ENCODE data around the gene EHD2. TPM values are rescaled to one million over a fixed set of nuclear protein-coding genes. Genes with fewer than 3 reads are reported as not detected.
"Not testable (repeated sequence)": the region's sequence is repeated elsewhere in the genome, so short reads cannot be mapped to it uniquely, and the experiment has no call there.

The EHD2 gene
- total and polyA plus RNA-seq, 5 donors from 2014 or later: 0.05 to 0.86 TPM; not detected in 3

GRCh38 chr19:47723581-47723940 is 10.3 kb downstream of the EHD2 start:
- H3K36me3 ChIP-seq (ENCODE audit: control insufficient read depth, insufficient read depth, low read length): no peaks in the 10 kb centered on the region
- no peak for DNase-seq

GRCh38 chr19:47725759-47726401 is 12.7 kb downstream of the EHD2 start:
- Mint-ChIP-seq H3K27me3 (peaks cover 36% of the 10 kb centered on the region), H3K4me3 (no peak overlapping the region), H3K36me3 (no peaks in the 10 kb centered on the region), H3K27ac (no peak overlapping the region), H3K9me3 (peaks cover 0 to 2% (median 0%) of the 10 kb centered on the region in 7 donors), H3K4me1 (peaks cover 0 to 21% (median 8%) of the 10 kb centered on the region in 4 donors)
- no peak overlapping the region for H3K27ac ChIP-seq (ENCODE audit: insufficient read depth, low read length, poor library complexity, severe bottlenecking)
- H3K4me3 ChIP-seq (ENCODE audit: low read depth, low read length): no peak overlapping the region
- no peaks in the 10 kb centered on the region for H3K9me3 ChIP-seq (ENCODE audit: control insufficient read depth in 2 of 2, low read length in 2 of 2)
- H3K4me1 ChIP-seq (ENCODE audit: control insufficient read depth, insufficient read depth, low read length, poor library complexity, severe bottlenecking): peaks cover 14% of the 10 kb centered on the region
- DNase-seq: no peak
- ATAC-seq (ENCODE audit: low read depth in 2 of 2): no peak
- peaks cover 4% of the 10 kb centered on the region for H3K27me3 ChIP-seq (ENCODE audit: control insufficient read depth, insufficient read depth, low read length)
- no peaks in the 10 kb centered on the region for H3K36me3 ChIP-seq (ENCODE audit: control insufficient read depth, insufficient read depth, low read length)

More at GRCh38 chr19:47723581-47723940, 10.3 kb downstream of the EHD2 start:
- no peaks in the 10 kb centered on the region for H3K9me3 ChIP-seq (ENCODE audit: control insufficient read depth in 2 of 2, low read length in 2 of 2)
- no peak overlapping the region for H3K27ac ChIP-seq (ENCODE audit: insufficient read depth, low read length, poor library complexity, severe bottlenecking)
- no peaks in the 10 kb centered on the region for H3K4me1 ChIP-seq (ENCODE audit: control insufficient read depth, insufficient read depth, low read length, poor library complexity, severe bottlenecking)
- Mint-ChIP-seq H3K36me3 (no peaks in the 10 kb centered on the region), H3K27me3 (peaks cover 15% of the 10 kb centered on the region), H3K4me1 (peaks cover 0 to 3% (median 0%) of the 10 kb centered on the region in 4 donors), H3K4me3 (no peak overlapping the region), H3K27ac (no peak overlapping the region), H3K9me3 (no peaks in the 10 kb centered on the region)
- ATAC-seq (ENCODE audit: low read depth in 2 of 2): no peak
- H3K27me3 ChIP-seq (ENCODE audit: control insufficient read depth, insufficient read depth, low read length): no peaks in the 10 kb centered on the region
- H3K4me3 ChIP-seq (ENCODE audit: low read depth, low read length): no peak overlapping the region

DNA sequence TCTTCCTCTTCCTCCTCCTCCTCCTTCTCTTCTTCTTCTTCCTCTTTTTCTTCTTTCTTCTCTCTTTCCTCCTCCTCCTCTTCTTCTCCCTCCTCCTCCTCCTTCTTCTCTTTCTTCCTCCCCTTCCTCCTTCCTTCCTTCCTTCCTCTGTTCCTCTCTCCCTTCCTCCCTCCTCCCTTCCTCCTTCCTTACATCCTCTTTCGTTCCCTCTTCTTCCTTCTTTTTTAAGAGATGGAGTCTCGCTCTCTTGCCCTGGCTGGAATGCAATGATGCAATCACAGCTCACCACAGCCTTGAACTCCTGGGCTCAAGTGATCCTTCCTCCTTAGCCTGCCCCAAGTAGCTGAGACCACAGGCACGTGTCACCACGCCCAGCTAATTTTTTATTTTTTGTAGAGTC is 13.2 kb downstream of the EHD2 start:
- no peak overlapping the region for H3K27ac ChIP-seq (ENCODE audit: insufficient read depth, low read length, poor library complexity, severe bottlenecking)
- no peaks in the 10 kb centered on the region for H3K9me3 ChIP-seq (ENCODE audit: control insufficient read depth in 2 of 2, low read length in 2 of 2)
- no peak for ATAC-seq (ENCODE audit: low read depth in 2 of 2)
- Mint-ChIP-seq H3K27me3 (peaks cover 41% of the 10 kb centered on the region), H3K27ac (peak overlapping the region in 1 of 3 donors; percentile 49), H3K9me3 (peaks cover 0 to 3% (median 0%) of the 10 kb centered on the region in 7 donors), H3K36me3 (no peaks in the 10 kb centered on the region), H3K4me1 (peaks cover 0 to 21% (median 9%) of the 10 kb centered on the region in 4 donors), H3K4me3 (no peak overlapping the region)
- H3K36me3 ChIP-seq (ENCODE audit: control insufficient read depth, insufficient read depth, low read length): no peaks in the 10 kb centered on the region
- peaks cover 4% of the 10 kb centered on the region for H3K27me3 ChIP-seq (ENCODE audit: control insufficient read depth, insufficient read depth, low read length)
- peaks cover 14% of the 10 kb centered on the region for H3K4me1 ChIP-seq (ENCODE audit: control insufficient read depth, insufficient read depth, low read length, poor library complexity, severe bottlenecking)
- H3K4me3 ChIP-seq (ENCODE audit: low read depth, low read length): no peak overlapping the region
- DNase-seq: no peak

DNA sequence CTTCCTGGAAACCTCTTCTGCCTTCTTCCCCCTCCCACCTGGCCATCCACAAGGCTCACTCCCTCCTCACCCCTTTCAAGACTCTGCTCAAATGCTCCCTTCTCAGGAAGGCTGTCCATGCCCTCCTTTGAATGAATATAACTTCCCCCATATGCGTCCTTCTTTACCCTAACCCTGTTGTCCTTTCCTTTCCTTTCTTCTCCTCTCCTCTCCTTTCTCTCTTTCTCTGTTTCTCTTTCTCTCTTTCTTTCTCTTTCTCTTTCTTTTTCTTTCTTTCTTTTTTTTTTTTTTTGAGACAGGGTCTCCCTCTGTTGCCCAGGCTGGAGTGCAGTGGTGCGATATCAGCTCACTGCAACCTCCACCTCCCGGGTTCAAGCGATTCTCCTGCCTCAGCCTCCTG is 15.1 kb downstream of the EHD2 start:
- H3K36me3 ChIP-seq (ENCODE audit: control insufficient read depth, insufficient read depth, low read length); H3K36me3 Mint-ChIP-seq; H3K27me3 ChIP-seq (ENCODE audit: control insufficient read depth, insufficient read depth, low read length); H3K4me3 Mint-ChIP-seq; H3K27ac Mint-ChIP-seq; H3K9me3 ChIP-seq (ENCODE audit: control insufficient read depth in 2 of 2, low read length in 2 of 2); DNase-seq; H3K4me3 ChIP-seq (ENCODE audit: low read depth, low read length); H3K27ac ChIP-seq (ENCODE audit: insufficient read depth, low read length, poor library complexity, severe bottlenecking); H3K9me3 Mint-ChIP-seq; ATAC-seq (ENCODE audit: low read depth in 2 of 2): not testable (repeated sequence)
- peaks cover 14% of the 10 kb centered on the region for H3K4me1 ChIP-seq (ENCODE audit: control insufficient read depth, insufficient read depth, low read length, poor library complexity, severe bottlenecking)
- H3K27me3 Mint-ChIP-seq: peaks cover 46% of the 10 kb centered on the region
- peaks cover 0 to 21% (median 9%) of the 10 kb centered on the region in 4 donors for H3K4me1 Mint-ChIP-seq

GRCh38 chr19:47729468-47729798 is 16.2 kb downstream of the EHD2 start:
- Histone ChIP-seq H3K4me1 (ENCODE audit: control insufficient read depth, insufficient read depth, low read length, poor library complexity, severe bottlenecking) (peaks cover 14% of the 10 kb centered on the region), H3K9me3 (ENCODE audit: control insufficient read depth in 2 of 2, low read length in 2 of 2) (no peaks in the 10 kb centered on the region), H3K36me3 (ENCODE audit: control insufficient read depth, insufficient read depth, low read length) (no peaks in the 10 kb centered on the region), H3K27ac (ENCODE audit: insufficient read depth, low read length, poor library complexity, severe bottlenecking) (no peak overlapping the region), H3K4me3 (ENCODE audit: low read depth, low read length) (no peak overlapping the region), H3K27me3 (ENCODE audit: control insufficient read depth, insufficient read depth, low read length) (peaks cover 4% of the 10 kb centered on the region)
- Mint-ChIP-seq H3K27me3 (peaks cover 53% of the 10 kb centered on the region), H3K4me3 (peak overlapping the region in 1 of 4 donors; percentile 66), H3K36me3 (no peaks in the 10 kb centered on the region), H3K27ac (no peak overlapping the region), H3K9me3 (peaks cover 0 to 3% (median 0%) of the 10 kb centered on the region in 7 donors), H3K4me1 (peaks cover 0 to 21% (median 9%) of the 10 kb centered on the region in 4 donors)
- DNase-seq: no peak
- ATAC-seq (ENCODE audit: low read depth in 2 of 2): no peak

- no peaks in the 10 kb centered on the region for H3K36me3 Mint-ChIP-seq
- ATAC-seq (ENCODE audit: low read depth in 2 of 2) (no peak), DNase-seq (peak in 1 of 3 donors; percentile 35)
- no peak overlapping the region for H3K27ac Mint-ChIP-seq
- H3K27me3 ChIP-seq (ENCODE audit: control insufficient read depth, insufficient read depth, low read length): peaks cover 4% of the 10 kb centered on the region
- H3K9me3 Mint-ChIP-seq: peaks cover 0 to 3% (median 0%) of the 10 kb centered on the region in 7 donors
- H3K4me3 ChIP-seq (ENCODE audit: low read depth, low read length): no peak overlapping the region
- no peak overlapping the region for H3K27ac ChIP-seq (ENCODE audit: insufficient read depth, low read length, poor library complexity, severe bottlenecking)
- no peaks in the 10 kb centered on the region for H3K9me3 ChIP-seq (ENCODE audit: control insufficient read depth in 2 of 2, low read length in 2 of 2)
- H3K27me3 Mint-ChIP-seq: peaks cover 53% of the 10 kb centered on the region
- peaks cover 0 to 21% (median 9%) of the 10 kb centered on the region in 4 donors for H3K4me1 Mint-ChIP-seq
- peak overlapping the region in 3 of 4 donors; percentile 41 to 66 (median 61) for H3K4me3 Mint-ChIP-seq
- H3K4me1 ChIP-seq (ENCODE audit: control insufficient read depth, insufficient read depth, low read length, poor library complexity, severe bottlenecking): peaks cover 14% of the 10 kb centered on the region
- no peaks in the 10 kb centered on the region for H3K36me3 ChIP-seq (ENCODE audit: control insufficient read depth, insufficient read depth, low read length)
Measured at GRCh38 chr19:47729799-47730520, 16.7 kb downstream of the EHD2 start.

- no peak overlapping the region for H3K4me3 ChIP-seq (ENCODE audit: low read depth, low read length)
- Mint-ChIP-seq H3K9me3 (peaks cover 0 to 3% (median 0%) of the 10 kb centered on the region in 7 donors), H3K4me1 (peaks cover 0 to 21% (median 9%) of the 10 kb centered on the region in 4 donors), H3K36me3 (no peaks in the 10 kb centered on the region), H3K27ac (no peak overlapping the region), H3K4me3 (peak overlapping the region in 1 of 4 donors; percentile 61), H3K27me3 (peaks cover 53% of the 10 kb centered on the region)
- H3K36me3 ChIP-seq (ENCODE audit: control insufficient read depth, insufficient read depth, low read length): no peaks in the 10 kb centered on the region
- no peak for DNase-seq
- H3K9me3 ChIP-seq (ENCODE audit: control insufficient read depth in 2 of 2, low read length in 2 of 2): no peaks in the 10 kb centered on the region
- no peak overlapping the region for H3K27ac ChIP-seq (ENCODE audit: insufficient read depth, low read length, poor library complexity, severe bottlenecking)
- peaks cover 4% of the 10 kb centered on the region for H3K27me3 ChIP-seq (ENCODE audit: control insufficient read depth, insufficient read depth, low read length)
- ATAC-seq (ENCODE audit: low read depth in 2 of 2): no peak
- H3K4me1 ChIP-seq (ENCODE audit: control insufficient read depth, insufficient read depth, low read length, poor library complexity, severe bottlenecking): peaks cover 14% of the 10 kb centered on the region
Measured at GRCh38 chr19:47730521-47730889, 17.3 kb downstream of the EHD2 start.

All from CD4-positive, CD25-positive, alpha-beta regulatory T cell (primary cell).